HCT116 (cell line): ENCODE measurements around the gene EFCAB12. TPM values are rescaled to one million over a fixed set of nuclear protein-coding genes. Genes with fewer than 3 reads are reported as not detected.

Experiments used
- ATAC-seq: fragments of 200-7000 bp; cut with Tn5 transposase; 2 replicates; pipeline ENCODE4 v1.9.1; 2020; ENCODE audit warnings: mild to moderate bottlenecking, moderate library complexity
- BruUV-seq: library from RNA; stranded (reverse); fragments of 400-500 nt; replicated peaks from 2 replicates; lab custom pipeline; 2021; lab: Mats Ljungman, UMichigan
- CTCF ChIA-PET: fragments of 300-600 bp; sonication (Branson Sonifier 250); formaldehyde crosslinking; loops from one replicate; lab custom pipeline; 2021; ENCODE audit warnings: antibody characterized with exemption; lab: Charles Lee
- POLR2A ChIA-PET: fragments of 300-600, 350-600 bp; sonication (Branson Sonifier 250); formaldehyde crosslinking; loops from one replicate; lab custom pipeline; 2021; ENCODE audit warnings: antibody characterized with exemption; lab: Charles Lee
- RAD21 ChIA-PET, 2 experiments: fragments of 300-600 bp; sonication (Branson Sonifier 250); formaldehyde crosslinking; loops; one replicate each; lab custom pipeline; 2023; ENCODE audit warnings: low total read pairs in 2 of 2; ENCODE audit not compliant: uncharacterized antibody in 2 of 2, unreplicated experiment in 2 of 2, low non-redundant PET in 1 of 2; lab: Charles Lee
- DNase-seq: peaks from one replicate; pipeline ENCODE4 v3.0.0-alpha.2; 2010; ENCODE audit warnings: low read depth, low spot score
- H2AFZ ChIP-seq: fragments of 200-600 bp; shearing (Covaris generic), sonication (generic); 2 replicates; pipeline ENCODE4 v1.6.1; 2017; ENCODE audit warnings: low read depth, mixed run types, mixed read lengths, antibody characterized with exemption, low read length; ENCODE audit not compliant: poor library complexity, severe bottlenecking
- H3K27ac ChIP-seq: 2 replicates; pipeline ENCODE4 v1.5.1; 2012; ENCODE audit warnings: low read depth, low read length
- H3K27me3 ChIP-seq: fragments of 200-600 bp; sonication (generic); 2 replicates; pipeline ENCODE4 v1.6.1; 2016; ENCODE audit warnings: mixed run types, low read length, mixed read lengths; ENCODE audit not compliant: insufficient read depth
- H3K36me3 ChIP-seq, 2 experiments: fragments of 200-500 bp in 1 of 2; fragments of 200-600 bp in 1 of 2; sonication (Bioruptor generic) in 1 of 2; sonication (generic) in 1 of 2; 2 replicates each; pipeline versions ENCODE4 v1.5.1 to v1.6.1; 2014 to 2016; ENCODE audit warnings: low read length in 2 of 2, inconsistent platforms in 1 of 2, mixed read lengths in 1 of 2, mixed run types in 1 of 2; ENCODE audit not compliant: insufficient read depth in 2 of 2, control insufficient read depth in 1 of 2
- H3K4me1 ChIP-seq, 2 experiments: fragments of 200-600 bp in 1 of 2; sonication (generic) in 1 of 2; 2 replicates each; pipeline versions ENCODE4 v1.5.1 to v1.6.1; 2012 to 2017; ENCODE audit warnings: low read length in 2 of 2, inconsistent platforms in 1 of 2, mild to moderate bottlenecking in 1 of 2, mixed read lengths in 1 of 2, mixed run types in 1 of 2, moderate library complexity in 1 of 2; ENCODE audit not compliant: insufficient read depth in 2 of 2, control insufficient read depth in 1 of 2
- H3K4me2 ChIP-seq: fragments of 200-600 bp; sonication (generic); 2 replicates; pipeline ENCODE4 v1.6.1; 2017; ENCODE audit warnings: mixed run types, low read length, mixed read lengths
- H3K4me3 ChIP-seq, 2 experiments: fragments of 200-600 bp in 1 of 2; sonication (generic) in 1 of 2; replicated peaks in 1 of 2; 2 replicates each; pipeline ENCODE4 v1.5.1; 2011 to 2016; ENCODE audit warnings: low read length in 2 of 2, control low read depth in 1 of 2, low read depth in 1 of 2, mild to moderate bottlenecking in 1 of 2, mixed read lengths in 1 of 2, mixed run types in 1 of 2
- H3K79me2 ChIP-seq: fragments of 200-600 bp; sonication (generic); 2 replicates; pipeline ENCODE4 v1.6.1; 2017; ENCODE audit warnings: mild to moderate bottlenecking, mixed run types, low read length, moderate library complexity, mixed read lengths; ENCODE audit not compliant: insufficient read depth
- H3K9ac ChIP-seq: fragments of 200-600 bp; sonication (generic); 2 replicates; pipeline ENCODE4 v1.6.1; 2016; ENCODE audit warnings: low read length, mixed read lengths
- H3K9me2 ChIP-seq: fragments of 200-600 bp; sonication (generic), shearing (Covaris generic); 2 replicates; pipeline ENCODE4 v1.6.1; 2017; ENCODE audit warnings: mixed run types, mild to moderate bottlenecking, moderate library complexity; ENCODE audit not compliant: insufficient read depth
- H3K9me3 ChIP-seq, 2 experiments: fragments of 200-500 bp in 1 of 2; fragments of 200-600 bp in 1 of 2; sonication (Bioruptor generic) in 1 of 2; sonication (generic) in 1 of 2; 2 replicates each; pipeline ENCODE4 v1.6.1; 2014 to 2017; ENCODE audit warnings: low read length in 2 of 2, mixed read lengths in 2 of 2, inconsistent platforms in 1 of 2, low read depth in 1 of 2, mild to moderate bottlenecking in 1 of 2, mixed run types in 1 of 2, moderate library complexity in 1 of 2; ENCODE audit not compliant: control insufficient read depth in 1 of 2, insufficient read depth in 1 of 2
- H4K20me1 ChIP-seq: fragments of 200-600 bp; sonication (generic), shearing (Covaris generic); 2 replicates; pipeline ENCODE4 v1.6.1; 2017; ENCODE audit warnings: mixed run types, mild to moderate bottlenecking, moderate library complexity; ENCODE audit not compliant: insufficient read depth
- CBX3 ChIP-seq: IDR thresholded peaks from 2 replicates; pipeline ENCODE4 v1.6.1; 2012; ENCODE audit warnings: low read depth
- CEBPB ChIP-seq: IDR thresholded peaks from 2 replicates; pipeline ENCODE4 v1.6.1; 2012; ENCODE audit warnings: low read depth
- EGR1 ChIP-seq: IDR thresholded peaks from 2 replicates; pipeline ENCODE4 v1.6.1; 2012; ENCODE audit warnings: low read depth
- ELF1 ChIP-seq: IDR thresholded peaks from 2 replicates; pipeline ENCODE4 v1.6.1; 2012; ENCODE audit warnings: low read depth, borderline replicate concordance
- EZH2 ChIP-seq: fragments of 200-600 bp; sonication (generic); IDR thresholded peaks from 2 replicates; pipeline ENCODE4 v1.6.1; 2017; ENCODE audit warnings: antibody characterized with exemption, mixed run types
- EZH2phosphoT487 ChIP-seq: fragments of 200-600 bp; IDR thresholded peaks from 2 replicates; pipeline ENCODE4 v1.6.1; 2018; ENCODE audit warnings: antibody characterized with exemption, borderline replicate concordance
- FOSL1 ChIP-seq: IDR thresholded peaks from 2 replicates; pipeline ENCODE4 v1.6.1; 2012; ENCODE audit warnings: low read depth
- JUND ChIP-seq: IDR thresholded peaks from 2 replicates; pipeline ENCODE4 v1.6.1; 2012
- POLR2A ChIP-seq: IDR thresholded peaks from 2 replicates; pipeline ENCODE4 v1.7.0; 2011; ENCODE audit warnings: borderline replicate concordance; ENCODE audit not compliant: insufficient read depth, insufficient read length; ENCODE audit errors: extremely low read depth
- POLR2AphosphoS5 ChIP-seq: IDR thresholded peaks from 2 replicates; pipeline ENCODE4 v1.6.1; 2011; ENCODE audit warnings: mild to moderate bottlenecking, low read depth, low read length, moderate library complexity
- REST ChIP-seq: IDR thresholded peaks from 2 replicates; pipeline ENCODE4 v1.6.1; 2012; ENCODE audit warnings: low read depth
- SIN3A ChIP-seq: IDR thresholded peaks from 2 replicates; pipeline ENCODE4 v1.6.1; 2012; ENCODE audit warnings: low read depth
- SRF ChIP-seq: IDR thresholded peaks from 2 replicates; pipeline ENCODE4 v1.6.1; 2012; ENCODE audit warnings: low read depth
- TCF7L2 ChIP-seq: IDR thresholded peaks from 2 replicates; pipeline ENCODE4 v1.7.0; 2011; ENCODE audit warnings: borderline replicate concordance, inconsistent platforms; ENCODE audit not compliant: insufficient read depth, insufficient read length; ENCODE audit errors: extremely low read depth
- YY1 ChIP-seq: IDR thresholded peaks from 2 replicates; pipeline ENCODE4 v1.6.1; 2011; ENCODE audit warnings: low read length, low read depth, moderate library complexity, mild to moderate bottlenecking; ENCODE audit not compliant: insufficient replicate concordance; ENCODE audit errors: extremely low read depth
- ZFX ChIP-seq: fragments of 450-650 bp; IDR thresholded peaks from 2 replicates; pipeline ENCODE4 v1.6.1; 2017
- ZNF274 ChIP-seq: fragments of 200-500 bp; sonication (Bioruptor generic); IDR thresholded peaks from 2 replicates; pipeline ENCODE4 v1.6.1; 2014; ENCODE audit warnings: mild to moderate bottlenecking, low read depth, low read length, inconsistent platforms
- intact Hi-C: fragments of 100-400 bp; cut with micrococcal nuclease; formaldehyde crosslinking; loops from 2 replicates; pipeline ENCODE4 v1.10.0; 2022
- total RNA-seq: library from RNA; stranded (reverse); gene quantifications from one replicate; pipeline ENCODE4 v1.2.1, GENCODE V29; 2021; ENCODE audit not compliant: unreplicated experiment
- TF ChIP-seq, protein P1 (sequence below): IDR thresholded peaks from 2 replicates; pipeline ENCODE4 v1.6.1; 2012
- TF ChIP-seq, protein P2 (sequence below): IDR thresholded peaks from 2 replicates; pipeline ENCODE4 v1.6.1; 2012
- TF ChIP-seq, protein P3 (sequence below), 3 experiments: fragments of 200-600 bp in 1 of 3; sonication (generic) in 1 of 3; IDR thresholded peaks in 2 of 3; conservative IDR thresholded peaks in 1 of 3; 2 replicates each; pipeline ENCODE4 v1.5.1; 2012 to 2017; ENCODE audit warnings: low read depth in 2 of 3, low read length in 2 of 3, antibody characterized with exemption in 1 of 3, borderline replicate concordance in 1 of 3, control low read depth in 1 of 3, mild to moderate bottlenecking in 1 of 3, mixed read lengths in 1 of 3, mixed run types in 1 of 3, moderate library complexity in 1 of 3; ENCODE audit not compliant: insufficient read depth in 1 of 3

EFCAB12 gene
- total RNA-seq, 1 experiment from 2014 or later: 0.42 TPM

GRCh38 chr3:129474984-129475804 is 46.8 kb upstream of the EFCAB12 start:
- H3K79me2 ChIP-seq: no peaks in the 10 kb centered on the region
- no peak for DNase-seq
- no peaks in the 10 kb centered on the region for H4K20me1 ChIP-seq
- H3K4me1 ChIP-seq: no peaks in the 10 kb centered on the region
- H3K4me2 ChIP-seq: no peak overlapping the region
- no peaks in the 10 kb centered on the region for H3K9me2 ChIP-seq
- no peak overlapping the region for H3K27ac ChIP-seq
- peaks cover 7% of the 10 kb centered on the region in 2 experiments; a peak in 1 of 4 replicates for H3K36me3 ChIP-seq
- RAD21 ChIA-PET: interaction anchor here in 1 of 2 experiments (1.1 kb wide), 1 partner anchor 92 kb away, joined by 3 read pairs; no protein-coding TSS in a partner anchor
- no peak overlapping the region for H3K9ac ChIP-seq
- no peak overlapping the region for H3K4me3 ChIP-seq
- POLR2A ChIA-PET: no interaction called here
- no TSS peak for BruUV-seq
- no peaks in the 10 kb centered on the region for H3K9me3 ChIP-seq
- no peak overlapping the region for H2AFZ ChIP-seq
- CTCF ChIA-PET: no interaction called here
- no peaks in the 10 kb centered on the region for H3K27me3 ChIP-seq
- TF ChIP-seq EGR1 (no peak), EZH2phosphoT487 (no peak), SIN3A (no peak), CEBPB (no peak), JUND (no peak), YY1 (no peak), ZFX (no peak), ZNF274 (no peak), ELF1 (no peak), EZH2 (no peak), CBX3 (no peak), POLR2AphosphoS5 (no peak), REST (no peak), SRF (no peak), TCF7L2 (no peak), POLR2A (no peak), FOSL1 (no peak)
- TF ChIP-seq, protein P1, sequence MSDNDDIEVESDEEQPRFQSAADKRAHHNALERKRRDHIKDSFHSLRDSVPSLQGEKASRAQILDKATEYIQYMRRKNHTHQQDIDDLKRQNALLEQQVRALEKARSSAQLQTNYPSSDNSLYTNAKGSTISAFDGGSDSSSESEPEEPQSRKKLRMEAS: no peak
- TF ChIP-seq, protein P2, sequence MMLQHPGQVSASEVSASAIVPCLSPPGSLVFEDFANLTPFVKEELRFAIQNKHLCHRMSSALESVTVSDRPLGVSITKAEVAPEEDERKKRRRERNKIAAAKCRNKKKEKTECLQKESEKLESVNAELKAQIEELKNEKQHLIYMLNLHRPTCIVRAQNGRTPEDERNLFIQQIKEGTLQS: no peak
- TF ChIP-seq, protein P3, sequence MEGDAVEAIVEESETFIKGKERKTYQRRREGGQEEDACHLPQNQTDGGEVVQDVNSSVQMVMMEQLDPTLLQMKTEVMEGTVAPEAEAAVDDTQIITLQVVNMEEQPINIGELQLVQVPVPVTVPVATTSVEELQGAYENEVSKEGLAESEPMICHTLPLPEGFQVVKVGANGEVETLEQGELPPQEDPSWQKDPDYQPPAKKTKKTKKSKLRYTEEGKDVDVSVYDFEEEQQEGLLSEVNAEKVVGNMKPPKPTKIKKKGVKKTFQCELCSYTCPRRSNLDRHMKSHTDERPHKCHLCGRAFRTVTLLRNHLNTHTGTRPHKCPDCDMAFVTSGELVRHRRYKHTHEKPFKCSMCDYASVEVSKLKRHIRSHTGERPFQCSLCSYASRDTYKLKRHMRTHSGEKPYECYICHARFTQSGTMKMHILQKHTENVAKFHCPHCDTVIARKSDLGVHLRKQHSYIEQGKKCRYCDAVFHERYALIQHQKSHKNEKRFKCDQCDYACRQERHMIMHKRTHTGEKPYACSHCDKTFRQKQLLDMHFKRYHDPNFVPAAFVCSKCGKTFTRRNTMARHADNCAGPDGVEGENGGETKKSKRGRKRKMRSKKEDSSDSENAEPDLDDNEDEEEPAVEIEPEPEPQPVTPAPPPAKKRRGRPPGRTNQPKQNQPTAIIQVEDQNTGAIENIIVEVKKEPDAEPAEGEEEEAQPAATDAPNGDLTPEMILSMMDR (IDR thresholded peaks at IDR 0.05 in 2 of 3, conservative IDR thresholded peaks at IDR 0.05 in 1 of 3; ENCODE audit: borderline replicate concordance in 1 of 3, insufficient read depth in 1 of 3, low read depth in 2 of 3, low read length in 2 of 3): no peak
- intact Hi-C loops: no loop called here
- no peak for ATAC-seq
